Stimulated activated CD4-positive, alpha-beta T cell treated with anti-CD3 and anti-CD28 coated beads, Interleukin-2, amount 100 ng/mL, for 4 hours (primary cell): ENCODE results near the gene LRRC8A.
"Not testable (repeated sequence)": the region's sequence is repeated elsewhere in the genome, so short reads cannot be mapped to it uniquely, and the experiment has no call there.

Experiments used
- DNase-seq: peaks from one replicate; pipeline ENCODE4 v3.0.0-alpha.2; 2020; ENCODE audit warnings: low read depth

The LRRC8A gene

GRCh38 chr9:128921881-128922763 lies 40.2 kb downstream of the LRRC8A start:
- DNase-seq: no peak

GRCh38 chr9:128923493-128923883 lies 41.6 kb downstream of the LRRC8A start:
- no peak for DNase-seq

GRCh38 chr9:128927731-128928411 lies 45.9 kb downstream of the LRRC8A start:
- DNase-seq: peak; percentile 39

- DNase-seq: no peak
Measured at GRCh38 chr9:128928624-128929023, 46.7 kb downstream of the LRRC8A start.

- DNase-seq: no peak
Measured at GRCh38 chr9:128929560-128929959, 47.6 kb downstream of the LRRC8A start.

- DNase-seq: no peak
Measured at GRCh38 chr9:128933731-128934130, 51.8 kb downstream of the LRRC8A start.

- DNase-seq: no peak
Measured at GRCh38 chr9:128936171-128936865, 54.4 kb downstream of the LRRC8A start.

- no peak for DNase-seq
Measured at GRCh38 chr9:128937310-128938165, 55.6 kb downstream of the LRRC8A start.

GRCh38 chr9:128940271-128940921 lies 58.5 kb downstream of the LRRC8A start:
- no peak for DNase-seq

GRCh38 chr9:128940946-128941755 lies 59.2 kb downstream of the LRRC8A start:
- DNase-seq: no peak

- no peak for DNase-seq
Measured at GRCh38 chr9:128943832-128944620, 62.1 kb downstream of the LRRC8A start.

GRCh38 chr9:128944966-128945365 lies 63.0 kb downstream of the LRRC8A start:
- not testable (repeated sequence) for DNase-seq

GRCh38 chr9:128945798-128946501 lies 64.0 kb downstream of the LRRC8A start:
- DNase-seq: no peak

- no peak for DNase-seq
Measured at GRCh38 chr9:128946571-128947276, 64.8 kb downstream of the LRRC8A start.

GRCh38 chr9:128947277-128947526 lies 65.3 kb downstream of the LRRC8A start:
- no peak for DNase-seq

- DNase-seq: peak; percentile 99
Measured at GRCh38 chr9:128947527-128948301, 65.8 kb downstream of the LRRC8A start, which contains the start of the genes DOLK and NUP188. DOLK (minus strand) TSS chr9:128947603; CDS start chr9:128947303, 300 bp downstream. NUP188 (plus strand) TSS chr9:128947699; CDS start chr9:128947720, 21 bp downstream.

- DNase-seq: not testable (repeated sequence)
Measured at GRCh38 chr9:128961403-128961802, 79.5 kb downstream of the LRRC8A start.
